ENCODE data around the gene ADGRA1.

The ADGRA1 gene

GRCh38 chr10:133131734-133132472 lies 44.2 kb downstream of the ADGRA1 start:
- Histone ChIP-seq H4K20me1 (ENCODE audit: low read depth, low read length) (no peaks in the 10 kb centered on the region), H3K9ac (ENCODE audit: low read length) (no peak overlapping the region), H3K9me2 (replicated peaks; ENCODE audit: insufficient read depth, low read length) (no peaks in the 10 kb centered on the region), H3K36me3 (ENCODE audit: low read length) (no peaks in the 10 kb centered on the region), H3K9me3 (ENCODE audit: insufficient read depth, low read length) (no peaks in the 10 kb centered on the region), H3K27me3 (ENCODE audit: low read length) (no peaks in the 10 kb centered on the region), H3K27ac (ENCODE audit: low read depth, low read length) (no peak overlapping the region), H2AFZ (ENCODE audit: low read depth, low read length, severe bottlenecking) (no peak overlapping the region), H3F3A (ENCODE audit: insufficient read depth) (no peaks in the 10 kb centered on the region), H3K4me2 (ENCODE audit: low read depth, low read length, poor library complexity, severe bottlenecking) (no peak overlapping the region), H3K79me2 (ENCODE audit: insufficient read depth, low read length) (no peaks in the 10 kb centered on the region), H3K4me3 (ENCODE audit: insufficient read depth, low read length, poor library complexity, severe bottlenecking) (no peak overlapping the region)
- TF ChIP-seq CTCF (IDR thresholded peaks at IDR 0.05; ENCODE audit: insufficient read depth, low read length, poor library complexity, severe bottlenecking) (no peak), EZH2phosphoT487 (conservative IDR thresholded peaks at IDR 0.05; ENCODE audit: low read length) (no peak)

GRCh38 chr10:133132473-133133291 lies 45.0 kb downstream of the ADGRA1 start:
- no peaks in the 10 kb centered on the region for H3F3A ChIP-seq (ENCODE audit: insufficient read depth)
- no peaks in the 10 kb centered on the region for H3K79me2 ChIP-seq (ENCODE audit: insufficient read depth, low read length)
- H4K20me1 ChIP-seq (ENCODE audit: low read depth, low read length), result no peaks in the 10 kb centered on the region
- TF ChIP-seq EZH2phosphoT487 (conservative IDR thresholded peaks at IDR 0.05; ENCODE audit: low read length), result no peak
- no peak for TF ChIP-seq CTCF (IDR thresholded peaks at IDR 0.05; ENCODE audit: insufficient read depth, low read length, poor library complexity, severe bottlenecking)
- H3K9ac ChIP-seq (ENCODE audit: low read length), result no peak overlapping the region
- H3K27ac ChIP-seq (ENCODE audit: low read depth, low read length), result no peak overlapping the region
- no peaks in the 10 kb centered on the region for H3K9me3 ChIP-seq (ENCODE audit: insufficient read depth, low read length)
- no peaks in the 10 kb centered on the region for H3K9me2 ChIP-seq (replicated peaks; ENCODE audit: insufficient read depth, low read length)
- H3K27me3 ChIP-seq (ENCODE audit: low read length), result no peaks in the 10 kb centered on the region
- H3K4me2 ChIP-seq (ENCODE audit: low read depth, low read length, poor library complexity, severe bottlenecking), result no peak overlapping the region
- H3K36me3 ChIP-seq (ENCODE audit: low read length), result no peaks in the 10 kb centered on the region
- H2AFZ ChIP-seq (ENCODE audit: low read depth, low read length, severe bottlenecking), result no peak overlapping the region
- no peak overlapping the region for H3K4me3 ChIP-seq (ENCODE audit: insufficient read depth, low read length, poor library complexity, severe bottlenecking)

- H3K79me2 ChIP-seq (ENCODE audit: insufficient read depth, low read length), result no peaks in the 10 kb centered on the region
- TF ChIP-seq EZH2phosphoT487 (conservative IDR thresholded peaks at IDR 0.05; ENCODE audit: low read length) (no peak), CTCF (IDR thresholded peaks at IDR 0.05; ENCODE audit: insufficient read depth, low read length, poor library complexity, severe bottlenecking) (no peak)
- H3K4me3 ChIP-seq (ENCODE audit: insufficient read depth, low read length, poor library complexity, severe bottlenecking), result no peak overlapping the region
- no peaks in the 10 kb centered on the region for H3K27me3 ChIP-seq (ENCODE audit: low read length)
- no peak overlapping the region for H3K4me2 ChIP-seq (ENCODE audit: low read depth, low read length, poor library complexity, severe bottlenecking)
- no peaks in the 10 kb centered on the region for H3F3A ChIP-seq (ENCODE audit: insufficient read depth)
- H4K20me1 ChIP-seq (ENCODE audit: low read depth, low read length), result no peaks in the 10 kb centered on the region
- no peaks in the 10 kb centered on the region for H3K9me2 ChIP-seq (replicated peaks; ENCODE audit: insufficient read depth, low read length)
- no peak overlapping the region for H3K27ac ChIP-seq (ENCODE audit: low read depth, low read length)
- no peak overlapping the region for H2AFZ ChIP-seq (ENCODE audit: low read depth, low read length, severe bottlenecking)
- H3K36me3 ChIP-seq (ENCODE audit: low read length), result no peaks in the 10 kb centered on the region
- no peak overlapping the region for H3K9ac ChIP-seq (ENCODE audit: low read length)
- no peaks in the 10 kb centered on the region for H3K9me3 ChIP-seq (ENCODE audit: insufficient read depth, low read length)
Measured at GRCh38 chr10:133133471-133134231, 45.9 kb downstream of the ADGRA1 start.
